ENCODE results near the gene CSRNP3. TPM values are rescaled to one million over a fixed set of nuclear protein-coding genes. Genes with fewer than 3 reads are reported as not detected.

Gene CSRNP3
- total RNA-seq, 2 donors from 2014 or later: 8.3 to 16.1 TPM

DNA sequence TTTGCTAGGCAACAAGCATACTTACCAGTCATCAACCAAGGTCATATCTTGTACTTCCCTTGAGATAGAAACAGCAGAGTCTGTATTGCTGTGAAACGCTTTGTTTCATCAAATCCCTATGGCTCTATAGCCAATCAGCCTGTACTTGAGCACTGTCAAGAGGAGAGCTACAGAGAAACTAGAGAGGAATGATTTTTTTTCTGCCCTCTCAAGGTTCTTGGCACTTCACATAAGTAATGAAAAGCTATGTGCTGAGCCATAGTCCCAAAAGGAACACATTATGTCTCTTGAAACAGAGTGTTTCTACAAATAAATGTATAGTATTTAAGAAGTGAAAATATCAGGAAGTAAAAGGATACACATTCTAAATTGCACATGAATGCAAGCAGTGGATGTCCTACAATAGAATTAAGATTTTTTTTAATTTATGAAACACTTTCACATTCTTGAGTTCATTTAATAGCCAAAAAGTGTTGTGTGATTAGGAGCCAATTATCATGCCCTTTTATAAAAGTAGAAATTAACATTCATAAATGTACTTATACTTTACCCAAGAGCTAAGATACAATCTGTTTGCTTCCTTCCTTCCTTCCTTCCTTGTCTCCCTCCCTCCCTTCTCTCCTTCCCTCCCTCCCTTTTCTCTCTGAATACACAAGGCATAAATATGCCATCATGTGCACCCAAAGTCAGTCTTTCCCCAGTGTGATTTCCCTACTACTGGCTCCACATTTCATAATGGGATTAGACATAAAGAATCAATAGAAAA is 131.8 kb downstream of the CSRNP3 start:
- no peak overlapping the region for H3K4me3 Mint-ChIP-seq
- no peaks in the 10 kb centered on the region for H3K36me3 ChIP-seq (ENCODE audit: control insufficient read depth, insufficient read depth, low read length)
- no peaks in the 10 kb centered on the region for H3K9me3 Mint-ChIP-seq
- no peaks in the 10 kb centered on the region for H3K27me3 ChIP-seq (ENCODE audit: control insufficient read depth, insufficient read depth, low read length, poor library complexity, severe bottlenecking)
- no peak overlapping the region for H3K27ac Mint-ChIP-seq
- no peaks in the 10 kb centered on the region for H3K9me3 ChIP-seq (ENCODE audit: control insufficient read depth, low read length)
- H3K4me1 ChIP-seq (ENCODE audit: control insufficient read depth, insufficient read depth, low read length): no peaks in the 10 kb centered on the region
- H3K27ac ChIP-seq (ENCODE audit: low read depth, low read length): no peak overlapping the region
- no peak for DNase-seq
- H3K36me3 Mint-ChIP-seq (ENCODE audit: low read depth): no peaks in the 10 kb centered on the region
- TF ChIP-seq, protein P1, sequence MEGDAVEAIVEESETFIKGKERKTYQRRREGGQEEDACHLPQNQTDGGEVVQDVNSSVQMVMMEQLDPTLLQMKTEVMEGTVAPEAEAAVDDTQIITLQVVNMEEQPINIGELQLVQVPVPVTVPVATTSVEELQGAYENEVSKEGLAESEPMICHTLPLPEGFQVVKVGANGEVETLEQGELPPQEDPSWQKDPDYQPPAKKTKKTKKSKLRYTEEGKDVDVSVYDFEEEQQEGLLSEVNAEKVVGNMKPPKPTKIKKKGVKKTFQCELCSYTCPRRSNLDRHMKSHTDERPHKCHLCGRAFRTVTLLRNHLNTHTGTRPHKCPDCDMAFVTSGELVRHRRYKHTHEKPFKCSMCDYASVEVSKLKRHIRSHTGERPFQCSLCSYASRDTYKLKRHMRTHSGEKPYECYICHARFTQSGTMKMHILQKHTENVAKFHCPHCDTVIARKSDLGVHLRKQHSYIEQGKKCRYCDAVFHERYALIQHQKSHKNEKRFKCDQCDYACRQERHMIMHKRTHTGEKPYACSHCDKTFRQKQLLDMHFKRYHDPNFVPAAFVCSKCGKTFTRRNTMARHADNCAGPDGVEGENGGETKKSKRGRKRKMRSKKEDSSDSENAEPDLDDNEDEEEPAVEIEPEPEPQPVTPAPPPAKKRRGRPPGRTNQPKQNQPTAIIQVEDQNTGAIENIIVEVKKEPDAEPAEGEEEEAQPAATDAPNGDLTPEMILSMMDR (conservative IDR thresholded peaks at IDR 0.05): no peak
- H3K4me1 Mint-ChIP-seq: no peaks in the 10 kb centered on the region
- no peaks in the 10 kb centered on the region for H3K27me3 Mint-ChIP-seq (ENCODE audit: insufficient read depth)
- no peak overlapping the region for H3K9ac ChIP-seq (ENCODE audit: extremely low read depth, low read length, poor library complexity, severe bottlenecking)
- H3K4me3 ChIP-seq (ENCODE audit: low read length): no peak overlapping the region
- WGBS, 2 experiments (ENCODE audit: insufficient coverage in 1 of 2, insufficient read length in 1 of 2): 91% methylated on average over 1 of the region's 1 CpG; no CpG with 5 or more reads in 1 of the 2 experiments

DNA sequence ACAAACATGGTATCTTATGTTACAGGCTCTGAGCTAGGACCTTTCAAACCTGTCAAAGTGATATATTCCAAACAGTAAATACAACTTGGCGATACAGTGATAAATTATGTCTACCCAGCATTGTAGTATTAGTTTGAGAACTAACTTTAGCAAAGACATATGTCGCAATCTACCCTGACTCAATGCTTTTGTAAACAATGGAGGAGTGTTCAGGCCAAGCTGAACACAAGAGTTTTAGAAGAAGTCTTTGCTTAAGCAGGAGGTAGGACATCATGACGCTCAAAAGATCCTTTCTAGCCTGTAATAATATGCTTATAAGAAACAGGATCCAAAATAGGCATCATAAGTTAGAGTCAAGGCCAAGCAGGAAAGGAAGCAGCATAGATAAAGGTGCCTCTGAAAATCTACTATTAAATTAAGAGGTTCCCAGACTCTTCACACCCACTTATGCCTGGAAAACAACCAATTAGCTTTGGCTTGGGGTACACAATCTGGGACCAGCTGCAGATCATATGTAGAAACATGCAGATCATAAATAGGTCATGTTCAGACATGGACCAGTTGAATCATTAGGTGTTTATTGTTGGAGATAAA is 132.5 kb downstream of the CSRNP3 start:
- Mint-ChIP-seq H3K27ac (no peak overlapping the region), H3K36me3 (ENCODE audit: low read depth) (no peaks in the 10 kb centered on the region), H3K4me3 (no peak overlapping the region), H3K27me3 (ENCODE audit: insufficient read depth) (no peaks in the 10 kb centered on the region), H3K9me3 (no peaks in the 10 kb centered on the region), H3K4me1 (no peaks in the 10 kb centered on the region)
- H3K9ac ChIP-seq (ENCODE audit: extremely low read depth, low read length, poor library complexity, severe bottlenecking): no peak overlapping the region
- no peaks in the 10 kb centered on the region for H3K9me3 ChIP-seq (ENCODE audit: control insufficient read depth, low read length)
- 95 to 100% methylated on average over 2 to 3 of the region's 3 CpGs for WGBS, 2 experiments (ENCODE audit: insufficient coverage in 1 of 2, insufficient read length in 1 of 2)
- H3K36me3 ChIP-seq (ENCODE audit: control insufficient read depth, insufficient read depth, low read length): no peaks in the 10 kb centered on the region
- no peak overlapping the region for H3K4me3 ChIP-seq (ENCODE audit: low read length)
- TF ChIP-seq, protein P1 (conservative IDR thresholded peaks at IDR 0.05): no peak
- H3K4me1 ChIP-seq (ENCODE audit: control insufficient read depth, insufficient read depth, low read length): no peaks in the 10 kb centered on the region
- H3K27me3 ChIP-seq (ENCODE audit: control insufficient read depth, insufficient read depth, low read length, poor library complexity, severe bottlenecking): no peaks in the 10 kb centered on the region
- DNase-seq: no peak
- no peak overlapping the region for H3K27ac ChIP-seq (ENCODE audit: low read depth, low read length)

GRCh38 chr2:165609672-165610071 is 140.2 kb downstream of the CSRNP3 start:
- WGBS, 2 experiments (ENCODE audit: insufficient coverage in 1 of 2, insufficient read length in 1 of 2): 92 to 95% methylated on average over 4 to 6 of the region's 6 CpGs
- Mint-ChIP-seq H3K27me3 (ENCODE audit: insufficient read depth) (no peaks in the 10 kb centered on the region), H3K27ac (no peak overlapping the region), H3K36me3 (ENCODE audit: low read depth) (no peaks in the 10 kb centered on the region), H3K4me3 (no peak overlapping the region), H3K4me1 (peaks cover 5% of the 10 kb centered on the region), H3K9me3 (no peaks in the 10 kb centered on the region)
- TF ChIP-seq, protein P1 (conservative IDR thresholded peaks at IDR 0.05): no peak
- no peak for DNase-seq
- no peak overlapping the region for H3K9ac ChIP-seq (ENCODE audit: extremely low read depth, low read length, poor library complexity, severe bottlenecking)
- H3K27ac ChIP-seq (ENCODE audit: low read depth, low read length): no peak overlapping the region
- no peak overlapping the region for H3K4me3 ChIP-seq (ENCODE audit: low read length)
- H3K27me3 ChIP-seq (ENCODE audit: control insufficient read depth, insufficient read depth, low read length, poor library complexity, severe bottlenecking): no peaks in the 10 kb centered on the region
- no peaks in the 10 kb centered on the region for H3K36me3 ChIP-seq (ENCODE audit: control insufficient read depth, insufficient read depth, low read length)
- no peaks in the 10 kb centered on the region for H3K4me1 ChIP-seq (ENCODE audit: control insufficient read depth, insufficient read depth, low read length)
- no peaks in the 10 kb centered on the region for H3K9me3 ChIP-seq (ENCODE audit: control insufficient read depth, low read length)

Measured in endodermal cell (in vitro differentiated cells).